ENCODE data around the gene MAGI3.

The MAGI3 gene

DNA sequence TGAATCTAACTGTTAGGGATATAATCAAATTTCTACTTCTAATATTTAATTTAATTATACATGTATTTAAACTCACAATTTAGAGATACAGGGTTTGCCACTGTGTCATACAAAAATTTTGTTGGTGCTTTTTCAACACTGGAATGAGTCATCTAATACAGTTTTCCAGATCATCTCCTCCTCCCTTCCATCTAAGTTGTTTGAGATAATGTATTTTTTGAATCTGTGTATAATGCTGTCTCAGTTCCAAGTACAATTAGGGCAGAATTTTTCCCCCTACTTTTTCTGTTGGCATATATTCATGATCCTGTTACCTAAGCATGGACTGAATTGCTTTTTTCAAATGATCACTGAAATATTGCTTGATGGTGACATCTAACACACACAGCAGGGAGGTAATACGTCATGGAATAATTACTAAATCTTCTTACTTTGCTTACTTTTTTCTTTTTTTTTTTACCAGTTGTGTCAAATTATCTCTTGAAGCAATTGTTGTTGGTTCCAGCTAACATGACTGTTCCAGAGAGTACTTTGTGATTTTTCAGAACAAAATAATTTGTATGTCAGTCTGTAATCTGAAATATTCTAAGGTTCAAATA is 146.0 kb downstream of the MAGI3 start:
- no peak for DNase-seq
- no peaks in the 10 kb centered on the region for H3K9me3 ChIP-seq (ENCODE audit: severe bottlenecking)
- no peak overlapping the region for H3K4me3 ChIP-seq (ENCODE audit: low read depth, low read length)
- no peaks in the 10 kb centered on the region for H3K27me3 ChIP-seq (ENCODE audit: insufficient read depth, low read depth, severe bottlenecking)
- H3K27ac ChIP-seq: no peak overlapping the region
- no peaks in the 10 kb centered on the region for H3K36me3 ChIP-seq
- TF ChIP-seq, protein P1, sequence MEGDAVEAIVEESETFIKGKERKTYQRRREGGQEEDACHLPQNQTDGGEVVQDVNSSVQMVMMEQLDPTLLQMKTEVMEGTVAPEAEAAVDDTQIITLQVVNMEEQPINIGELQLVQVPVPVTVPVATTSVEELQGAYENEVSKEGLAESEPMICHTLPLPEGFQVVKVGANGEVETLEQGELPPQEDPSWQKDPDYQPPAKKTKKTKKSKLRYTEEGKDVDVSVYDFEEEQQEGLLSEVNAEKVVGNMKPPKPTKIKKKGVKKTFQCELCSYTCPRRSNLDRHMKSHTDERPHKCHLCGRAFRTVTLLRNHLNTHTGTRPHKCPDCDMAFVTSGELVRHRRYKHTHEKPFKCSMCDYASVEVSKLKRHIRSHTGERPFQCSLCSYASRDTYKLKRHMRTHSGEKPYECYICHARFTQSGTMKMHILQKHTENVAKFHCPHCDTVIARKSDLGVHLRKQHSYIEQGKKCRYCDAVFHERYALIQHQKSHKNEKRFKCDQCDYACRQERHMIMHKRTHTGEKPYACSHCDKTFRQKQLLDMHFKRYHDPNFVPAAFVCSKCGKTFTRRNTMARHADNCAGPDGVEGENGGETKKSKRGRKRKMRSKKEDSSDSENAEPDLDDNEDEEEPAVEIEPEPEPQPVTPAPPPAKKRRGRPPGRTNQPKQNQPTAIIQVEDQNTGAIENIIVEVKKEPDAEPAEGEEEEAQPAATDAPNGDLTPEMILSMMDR (IDR thresholded peaks at IDR 0.05; ENCODE audit: low read depth, low read length): no peak

DNA sequence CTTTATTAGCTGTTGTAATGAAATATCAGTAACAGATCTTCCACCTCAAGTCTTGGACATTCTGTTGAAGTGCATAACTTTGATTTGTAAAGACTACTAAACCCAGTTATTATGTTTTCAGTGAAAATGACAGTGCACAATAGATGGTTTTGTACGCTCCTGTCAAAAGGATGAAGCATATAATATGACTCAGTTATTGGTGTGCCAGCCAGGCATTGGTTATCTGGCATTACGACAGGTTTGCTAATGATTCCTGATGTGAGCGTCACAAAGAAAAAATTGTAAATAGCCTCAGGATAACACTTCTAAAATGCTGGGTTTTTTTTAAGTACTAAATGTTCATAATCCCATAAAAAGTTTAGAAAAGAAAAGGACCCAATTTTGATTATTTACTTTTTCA is 147.9 kb downstream of the MAGI3 start:
- Histone ChIP-seq H3K4me3 (ENCODE audit: low read depth, low read length) (no peak overlapping the region), H3K27ac (no peak overlapping the region), H3K27me3 (ENCODE audit: insufficient read depth, low read depth, severe bottlenecking) (no peaks in the 10 kb centered on the region), H3K36me3 (no peaks in the 10 kb centered on the region), H3K9me3 (ENCODE audit: severe bottlenecking) (no peaks in the 10 kb centered on the region)
- TF ChIP-seq, protein P1 (IDR thresholded peaks at IDR 0.05; ENCODE audit: low read depth, low read length): no peak
- no peak for DNase-seq

- no peak for DNase-seq
- TF ChIP-seq, protein P1 (IDR thresholded peaks at IDR 0.05; ENCODE audit: low read depth, low read length): no peak
- no peaks in the 10 kb centered on the region for H3K9me3 ChIP-seq (ENCODE audit: severe bottlenecking)
- no peaks in the 10 kb centered on the region for H3K36me3 ChIP-seq
- no peak overlapping the region for H3K27ac ChIP-seq
- no peak overlapping the region for H3K4me3 ChIP-seq (ENCODE audit: low read depth, low read length)
- H3K27me3 ChIP-seq (ENCODE audit: insufficient read depth, low read depth, severe bottlenecking): no peaks in the 10 kb centered on the region
Measured at GRCh38 chr1:113540335-113540734, 150.0 kb downstream of the MAGI3 start.

GRCh38 chr1:113541106-113541505 is 150.8 kb downstream of the MAGI3 start:
- TF ChIP-seq, protein P1 (IDR thresholded peaks at IDR 0.05; ENCODE audit: low read depth, low read length): no peak
- Histone ChIP-seq H3K27me3 (ENCODE audit: insufficient read depth, low read depth, severe bottlenecking) (no peaks in the 10 kb centered on the region), H3K4me3 (ENCODE audit: low read depth, low read length) (no peak overlapping the region), H3K27ac (no peak overlapping the region), H3K36me3 (no peaks in the 10 kb centered on the region), H3K9me3 (ENCODE audit: severe bottlenecking) (no peaks in the 10 kb centered on the region)
- DNase-seq: no peak

DNA sequence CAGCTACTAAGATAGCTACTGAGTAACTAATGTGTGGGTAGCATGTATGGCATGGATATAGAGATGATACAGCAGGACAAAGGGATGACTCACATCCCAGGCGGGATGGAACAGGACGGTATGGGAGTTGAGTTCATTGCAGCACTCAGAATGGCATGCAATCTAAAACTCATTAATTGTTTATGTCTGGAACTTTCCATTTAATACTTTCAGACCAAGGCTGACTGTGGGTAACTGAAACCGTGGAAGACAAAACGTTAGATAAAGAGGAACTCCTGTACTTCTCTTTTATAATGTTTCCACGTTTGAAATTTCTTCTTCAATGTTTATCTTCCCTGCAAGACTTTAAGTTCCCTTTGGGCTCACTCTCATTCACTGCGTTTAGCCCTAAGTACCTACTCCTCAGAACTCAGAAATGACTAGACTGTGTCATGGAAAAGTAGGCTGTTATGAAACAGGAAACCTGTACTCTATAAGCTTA is 151.9 kb downstream of the MAGI3 start:
- Histone ChIP-seq H3K36me3 (no peaks in the 10 kb centered on the region), H3K4me3 (ENCODE audit: low read depth, low read length) (no peak overlapping the region), H3K27ac (no peak overlapping the region), H3K27me3 (ENCODE audit: insufficient read depth, low read depth, severe bottlenecking) (no peaks in the 10 kb centered on the region), H3K9me3 (ENCODE audit: severe bottlenecking) (no peaks in the 10 kb centered on the region)
- TF ChIP-seq, protein P1 (IDR thresholded peaks at IDR 0.05; ENCODE audit: low read depth, low read length): no peak
- no peak for DNase-seq

DNA sequence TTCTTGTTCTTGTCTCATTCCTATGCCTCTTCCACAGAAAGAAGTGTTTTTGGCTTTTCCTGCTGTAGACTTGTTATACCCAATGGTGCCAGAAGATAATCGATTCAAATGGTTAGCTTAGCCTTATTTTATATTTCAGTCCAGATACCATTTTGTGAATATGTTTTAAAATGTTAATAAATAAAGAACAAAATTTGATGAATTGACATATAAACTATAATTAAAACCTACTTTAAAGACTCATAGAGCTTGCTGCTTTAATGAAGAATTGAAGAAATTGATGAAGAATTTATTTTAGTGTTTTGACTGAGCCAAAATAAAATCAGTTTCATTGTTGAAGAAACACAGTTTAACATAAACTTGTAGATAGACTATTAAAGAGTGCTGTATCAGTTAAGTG is 152.8 kb downstream of the MAGI3 start:
- Histone ChIP-seq H3K27ac (no peak overlapping the region), H3K27me3 (ENCODE audit: insufficient read depth, low read depth, severe bottlenecking) (no peaks in the 10 kb centered on the region), H3K4me3 (ENCODE audit: low read depth, low read length) (no peak overlapping the region), H3K9me3 (ENCODE audit: severe bottlenecking) (no peaks in the 10 kb centered on the region), H3K36me3 (no peaks in the 10 kb centered on the region)
- DNase-seq: no peak
- TF ChIP-seq, protein P1 (IDR thresholded peaks at IDR 0.05; ENCODE audit: low read depth, low read length): no peak
